Measurements from ENCODE around the gene IL19.
"Not testable (repeated sequence)": the region's sequence is repeated elsewhere in the genome, so short reads cannot be mapped to it uniquely, and the experiment has no call there.

IL19 gene

DNA sequence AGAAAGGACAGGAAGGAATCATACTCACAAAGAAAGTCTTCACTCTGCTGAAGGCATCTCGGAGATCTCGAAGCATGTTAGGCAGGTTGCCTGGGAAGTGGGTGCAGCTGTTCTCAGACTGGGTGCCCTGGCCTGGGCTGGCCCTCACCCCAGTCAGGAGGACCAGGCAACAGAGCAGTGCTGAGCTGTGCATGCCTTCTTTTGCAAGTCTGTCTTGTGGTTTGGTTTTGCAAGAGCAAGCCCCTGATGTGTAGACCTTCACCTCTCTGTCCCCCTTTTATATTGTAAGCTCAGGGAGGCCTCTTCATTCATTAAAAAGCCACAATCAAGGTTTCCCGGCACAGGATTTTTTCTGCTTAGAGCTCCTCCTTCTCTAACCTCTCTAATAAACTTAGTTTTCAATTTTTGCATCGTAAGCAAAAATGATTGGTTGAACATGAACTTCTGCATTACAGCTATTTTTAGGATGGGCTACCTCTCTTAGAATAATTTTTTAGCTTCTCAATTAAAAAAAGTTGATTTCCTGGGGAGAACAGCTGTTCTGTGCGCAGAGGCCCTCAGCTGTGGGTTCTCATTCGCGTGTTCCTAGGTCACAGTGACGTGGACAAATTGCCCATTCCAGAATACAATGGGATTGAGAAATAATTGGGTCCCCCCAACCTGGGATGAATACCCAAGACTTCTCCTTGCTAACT is 1.8 kb downstream of the IL19 start, which contains the start of gene IL10:
Gene IL10 (minus strand): TSS at position 252 of the 695 bp plus-strand sequence. CDS start 59 bp downstream, at position 193.
- in situ Hi-C loops (cut with HindIII; ENCODE audit: low sequenced_read_pairs): no loop called here

- in situ Hi-C loops (cut with HindIII; ENCODE audit: low sequenced_read_pairs): no loop called here
Measured at GRCh38 chr1:206774093-206774492, 3.5 kb downstream of the IL19 start.

- in situ Hi-C loops (cut with HindIII; ENCODE audit: low sequenced_read_pairs): no loop called here
Measured at GRCh38 chr1:206776229-206776628, 5.7 kb downstream of the IL19 start.

DNA sequence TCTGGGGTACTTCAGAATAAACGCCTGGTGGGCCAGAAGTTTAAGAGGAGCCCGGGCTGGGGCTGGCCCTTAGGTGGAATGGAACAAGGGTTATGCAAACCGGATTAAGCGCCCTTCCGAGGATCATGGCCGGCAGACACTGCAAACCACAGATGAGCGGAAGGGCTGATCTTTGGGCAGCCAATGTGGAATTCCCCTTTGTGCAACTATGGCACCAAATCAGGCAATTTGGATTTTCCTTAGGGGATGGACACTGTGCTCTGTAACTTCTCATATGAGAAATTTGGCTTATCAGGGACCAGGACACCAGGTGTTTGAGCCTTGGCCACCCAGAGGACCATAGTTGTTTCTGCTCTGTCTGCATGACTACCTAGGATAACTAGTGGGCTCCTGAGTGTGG is 7.5 kb downstream of the IL19 start:
- in situ Hi-C loops (cut with HindIII; ENCODE audit: low sequenced_read_pairs): no loop called here

GRCh38 chr1:206778911-206779310 is 8.3 kb downstream of the IL19 start:
- in situ Hi-C loops (cut with HindIII; ENCODE audit: low sequenced_read_pairs): not testable (repeated sequence)

- in situ Hi-C loops (cut with HindIII; ENCODE audit: low sequenced_read_pairs): no loop called here
Measured at GRCh38 chr1:206779638-206780037, 9.1 kb downstream of the IL19 start.

DNA sequence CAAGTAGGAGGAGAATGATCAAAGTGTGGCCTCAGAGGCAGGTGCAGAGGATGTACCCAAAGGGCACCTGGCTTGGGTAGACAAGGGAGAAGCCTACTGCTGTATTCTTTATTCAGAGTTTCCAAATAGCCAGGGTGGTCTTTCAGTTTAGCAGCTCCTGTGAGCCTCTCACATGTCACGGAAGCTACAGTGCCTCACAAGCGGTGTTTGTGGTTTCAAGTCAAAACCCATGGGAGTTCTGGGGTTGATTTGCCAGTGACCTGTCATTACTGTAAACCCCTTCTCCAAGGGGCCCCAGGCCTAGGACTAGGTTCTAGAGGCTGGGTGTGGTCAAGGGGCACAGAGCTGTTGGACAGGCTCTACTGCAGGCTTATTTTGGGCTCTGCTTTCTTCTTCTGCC is 11.9 kb downstream of the IL19 start:
- in situ Hi-C loops (cut with HindIII; ENCODE audit: low sequenced_read_pairs): no loop called here

GRCh38 chr1:206783506-206783905 is 12.9 kb downstream of the IL19 start:
- in situ Hi-C loops (cut with HindIII; ENCODE audit: low sequenced_read_pairs): no loop called here

- in situ Hi-C loops (cut with HindIII; ENCODE audit: low sequenced_read_pairs): no loop called here
Measured at GRCh38 chr1:206784471-206784903, 13.9 kb downstream of the IL19 start.

- in situ Hi-C loops (cut with HindIII; ENCODE audit: low sequenced_read_pairs): no loop called here
Measured at GRCh38 chr1:206785182-206785765, 14.7 kb downstream of the IL19 start.

DNA sequence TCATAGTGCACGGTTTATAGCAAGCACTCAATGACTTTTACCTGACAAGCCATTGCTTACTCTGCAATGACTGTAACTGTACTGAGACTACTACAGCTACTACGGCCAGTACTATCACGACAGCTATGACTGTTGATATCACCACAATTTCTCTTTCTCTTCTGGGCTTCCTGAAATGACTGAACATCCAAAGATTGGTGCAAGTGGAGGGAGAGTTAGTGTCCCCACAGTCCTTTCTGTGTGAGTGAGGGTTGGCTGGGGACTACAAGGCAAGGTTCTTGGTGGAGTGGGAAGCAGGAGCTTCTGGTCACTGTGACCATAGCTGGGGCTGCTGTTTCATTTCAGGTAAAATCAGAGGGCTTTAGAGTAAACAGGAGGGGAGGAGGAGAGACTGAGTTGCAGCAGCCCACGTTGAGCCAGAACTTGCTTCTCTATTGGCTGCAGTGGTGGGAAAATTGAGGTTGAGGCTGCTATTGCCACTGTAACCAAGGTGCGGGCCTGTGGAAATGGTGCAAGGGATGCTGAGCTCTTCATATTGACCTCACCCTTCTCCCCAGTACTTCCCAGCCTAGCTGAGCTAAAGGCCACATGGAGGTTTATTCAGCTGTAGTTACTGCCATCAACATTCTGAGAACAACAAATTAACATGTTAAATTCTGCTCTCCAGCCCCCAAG is 15.8 kb downstream of the IL19 start:
- in situ Hi-C loops (cut with HindIII; ENCODE audit: low sequenced_read_pairs): no loop called here

- in situ Hi-C loops (cut with HindIII; ENCODE audit: low sequenced_read_pairs): no loop called here
Measured at GRCh38 chr1:206787891-206788290, 17.3 kb downstream of the IL19 start.

GRCh38 chr1:206788487-206789050 is 18.0 kb downstream of the IL19 start:
- in situ Hi-C loops (cut with HindIII; ENCODE audit: low sequenced_read_pairs): no loop called here

GRCh38 chr1:206790502-206791250 is 20.1 kb downstream of the IL19 start:
- in situ Hi-C loops (cut with HindIII; ENCODE audit: low sequenced_read_pairs): no loop called here

- in situ Hi-C loops (cut with HindIII; ENCODE audit: low sequenced_read_pairs): no loop called here
Measured at GRCh38 chr1:206792939-206793607, 22.5 kb downstream of the IL19 start.

DNA sequence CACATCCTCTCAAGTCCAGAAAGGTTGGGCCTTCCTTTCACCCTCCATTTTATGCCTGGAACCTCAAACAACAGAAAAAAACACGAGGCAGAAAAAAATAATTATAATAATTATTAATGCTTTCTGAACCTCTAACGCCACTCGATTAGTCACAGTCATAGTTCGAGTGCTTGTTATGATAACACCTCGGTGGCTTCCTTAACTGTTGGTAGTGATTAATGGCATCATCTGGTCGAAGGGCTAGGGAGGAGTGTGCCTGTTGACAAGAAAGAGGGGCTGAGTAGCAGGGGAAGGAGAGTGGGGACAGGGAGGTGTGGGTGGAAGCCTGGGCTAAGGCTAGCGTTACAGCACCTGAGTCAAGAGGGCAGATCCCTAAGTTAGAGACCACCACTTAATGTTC is 23.0 kb downstream of the IL19 start:
- in situ Hi-C loops (cut with HindIII; ENCODE audit: low sequenced_read_pairs): no loop called here

DNA sequence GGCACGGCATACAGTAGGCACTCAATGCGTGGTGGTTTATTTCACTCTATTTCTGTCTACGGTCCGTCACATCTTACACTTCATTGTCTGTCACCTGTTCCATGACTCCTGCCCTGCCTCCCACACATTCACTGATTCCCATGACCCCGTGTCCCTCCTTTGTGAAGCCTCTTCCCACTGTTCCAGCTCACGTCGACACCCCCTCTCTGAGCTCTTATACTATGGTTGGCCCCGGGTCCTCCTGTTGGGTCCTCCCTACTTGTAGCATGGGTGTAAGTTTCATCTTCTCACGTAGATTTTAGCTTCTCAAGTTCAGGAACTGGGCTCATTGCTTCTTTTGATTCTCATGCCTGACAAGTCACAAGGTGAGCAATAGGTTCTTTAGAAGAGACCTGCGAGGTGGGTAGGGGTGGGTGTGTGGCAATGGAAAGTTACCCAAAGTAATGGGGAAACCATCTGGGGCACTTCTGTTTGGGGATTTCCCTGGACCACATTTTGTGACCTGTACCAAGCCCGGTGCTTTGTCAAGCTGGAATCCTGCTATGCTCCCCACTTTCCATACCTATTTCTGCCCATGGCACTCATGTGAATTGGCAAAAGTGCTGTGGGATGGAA is 23.8 kb downstream of the IL19 start:
- in situ Hi-C loops (cut with HindIII; ENCODE audit: low sequenced_read_pairs): no loop called here

DNA sequence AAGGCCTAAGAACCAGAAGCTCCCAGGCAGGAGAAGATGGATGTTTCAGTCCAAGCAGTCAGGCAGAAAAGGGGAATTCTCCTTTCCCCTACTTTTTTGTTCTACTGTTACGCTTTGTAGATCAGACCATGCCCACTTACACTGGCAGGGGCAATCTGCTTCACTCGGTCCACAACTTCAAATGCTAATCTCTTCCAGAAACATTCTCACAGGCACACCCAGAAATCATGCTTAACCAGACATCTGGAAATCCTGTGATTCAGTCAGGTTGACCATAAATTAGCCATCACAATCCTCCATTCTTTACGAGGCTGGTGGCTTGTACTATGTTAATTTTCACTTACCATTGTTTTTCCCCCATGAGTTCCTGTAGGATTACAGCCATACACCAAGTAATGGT is 25.5 kb downstream of the IL19 start:
- in situ Hi-C loops (cut with HindIII; ENCODE audit: low sequenced_read_pairs): no loop called here

DNA sequence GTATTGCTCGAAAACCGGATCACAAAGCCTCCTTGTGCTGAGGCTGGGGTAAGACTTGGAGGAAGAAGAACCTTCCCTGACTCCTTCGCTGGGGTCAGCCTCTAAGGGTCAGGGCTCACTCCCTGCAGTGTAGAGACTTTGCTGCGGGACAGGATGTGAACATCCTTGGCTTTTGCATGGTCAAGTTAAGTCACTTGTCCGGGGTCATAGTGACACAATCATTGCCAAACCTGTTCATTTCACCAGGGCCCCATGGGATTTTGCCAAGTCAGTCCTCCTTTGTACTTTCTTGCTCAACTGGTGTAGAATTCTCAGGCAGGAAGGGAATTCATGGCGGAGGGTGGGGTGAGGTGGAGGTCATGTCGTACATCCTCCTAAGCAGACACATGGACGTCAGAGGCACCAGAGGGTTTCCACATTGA is 26.4 kb downstream of the IL19 start:
- in situ Hi-C loops (cut with HindIII; ENCODE audit: low sequenced_read_pairs): no loop called here
